Measurements from ENCODE around the gene GIT2. TPM values are rescaled to one million over a fixed set of nuclear protein-coding genes. Genes with fewer than 3 reads are reported as not detected.
"Not testable (repeated sequence)": the region's sequence is repeated elsewhere in the genome, so short reads cannot be mapped to it uniquely, and the experiment has no call there.

Gene GIT2
- total RNA-seq, 8 experiments from 2014 or later = 15.5 to 52.4 (median 23.8) TPM

GRCh38 chr12:109915171-109916040 is 80.8 kb downstream of the GIT2 start:
- Histone ChIP-seq H3K27ac (no peak overlapping the region), H3K4me3 (no peak overlapping the region), H3K4me1 (replicated peaks in 1 of 2) (no peaks in the 10 kb centered on the region)
- WGBS, 10 experiments = 75 to 100% (median 93%) methylated on average over 4 to 15 of the region's 26 CpGs; no CpG with 5 or more reads in 5 of the 10 experiments
- in situ Hi-C loops (cut with MboI; ENCODE audit: low pct_unique_long_range_greater_than_20kb in 2 of 9, low sequenced_read_pairs in 9 of 9, unreplicated experiment in 9 of 9) = no loop called here
- ATAC-seq (replicated peaks in 6 of 8) = no peak

- 83 to 100% (median 94%) methylated on average over 1 to 9 of the region's 16 CpGs; no CpG with 5 or more reads in 1 of the 10 experiments for WGBS, 10 experiments
- in situ Hi-C loops (cut with MboI; ENCODE audit: low pct_unique_long_range_greater_than_20kb in 2 of 9, low sequenced_read_pairs in 9 of 9, unreplicated experiment in 9 of 9) = no loop called here
These were observed 81.7 kb downstream of the GIT2 start for GRCh38 chr12:109914461-109914860.

GRCh38 chr12:109912855-109913321 is 83.3 kb downstream of the GIT2 start:
- in situ Hi-C loops (cut with MboI; ENCODE audit: low pct_unique_long_range_greater_than_20kb in 2 of 9, low sequenced_read_pairs in 9 of 9, unreplicated experiment in 9 of 9) = no loop called here
- Histone ChIP-seq H3K27ac (no peak overlapping the region), H3K4me3 (no peak overlapping the region), H3K4me1 (replicated peaks in 1 of 2) (no peaks in the 10 kb centered on the region)
- WGBS, 10 experiments = 60 to 100% (median 85%) methylated on average over 1 to 6 of the region's 12 CpGs; no CpG with 5 or more reads in 3 of the 10 experiments
- ATAC-seq (replicated peaks in 6 of 8) = peak in 1 of 8 experiments; percentile 47

More at GRCh38 chr12:109914461-109914860, 81.7 kb downstream of the GIT2 start:
- H3K4me1 ChIP-seq (replicated peaks in 1 of 2) = no peaks in the 10 kb centered on the region
- no peak overlapping the region for H3K27ac ChIP-seq
- no peak overlapping the region for H3K4me3 ChIP-seq
- ATAC-seq (replicated peaks in 6 of 8) = no peak

GRCh38 chr12:109910969-109911348 is 85.2 kb downstream of the GIT2 start:
- WGBS, 10 experiments = 86 to 100% methylated on average over 1 to 12 of the region's 12 CpGs; no CpG with 5 or more reads in 8 of the 10 experiments
- in situ Hi-C loops (cut with MboI; ENCODE audit: low pct_unique_long_range_greater_than_20kb in 2 of 9, low sequenced_read_pairs in 9 of 9, unreplicated experiment in 9 of 9) = no loop called here
- no peak overlapping the region for H3K4me3 ChIP-seq
- no peaks in the 10 kb centered on the region for H3K4me1 ChIP-seq (replicated peaks in 1 of 2)
- no peak overlapping the region for H3K27ac ChIP-seq
- ATAC-seq (replicated peaks in 6 of 8) = peak in 3 of 8 experiments; percentile 83 to 99 (median 95)

GRCh38 chr12:109910254-109910968 is 85.8 kb downstream of the GIT2 start:
- Histone ChIP-seq H3K4me3 (no peak overlapping the region), H3K27ac (no peak overlapping the region), H3K4me1 (replicated peaks in 1 of 2) (no peaks in the 10 kb centered on the region)
- ATAC-seq (replicated peaks in 6 of 8) = no peak
- 69 to 100% (median 93%) methylated on average over 1 to 6 of the region's 8 CpGs; no CpG with 5 or more reads in 2 of the 10 experiments for WGBS, 10 experiments
- in situ Hi-C loops (cut with MboI; ENCODE audit: low pct_unique_long_range_greater_than_20kb in 2 of 9, low sequenced_read_pairs in 9 of 9, unreplicated experiment in 9 of 9) = no loop called here

- no peak overlapping the region for H3K27ac ChIP-seq
- 91 to 100% (median 97%) methylated on average over 2 to 6 of the region's 10 CpGs; no CpG with 5 or more reads in 5 of the 10 experiments for WGBS, 10 experiments
- no peak for ATAC-seq (replicated peaks in 6 of 8)
- no peak overlapping the region for H3K4me3 ChIP-seq
- in situ Hi-C loops (cut with MboI; ENCODE audit: low pct_unique_long_range_greater_than_20kb in 2 of 9, low sequenced_read_pairs in 9 of 9, unreplicated experiment in 9 of 9) = no loop called here
- peaks cover 7 to 9% of the 10 kb centered on the region in 2 donors for H3K4me1 ChIP-seq (replicated peaks in 1 of 2)
These were observed 90.9 kb downstream of the GIT2 start for GRCh38 chr12:109905301-109905700.

- no peak for ATAC-seq (replicated peaks in 6 of 8)
- no peak overlapping the region for H3K27ac ChIP-seq
- WGBS, 10 experiments = 57 to 100% (median 72%) methylated on average over 1 to 15 of the region's 15 CpGs; no CpG with 5 or more reads in 2 of the 10 experiments
- in situ Hi-C loops (cut with MboI; ENCODE audit: low pct_unique_long_range_greater_than_20kb in 2 of 9, low sequenced_read_pairs in 9 of 9, unreplicated experiment in 9 of 9) = no loop called here
- H3K4me1 ChIP-seq (replicated peaks in 1 of 2) = peaks cover 12 to 13% of the 10 kb centered on the region in 2 donors
- no peak overlapping the region for H3K4me3 ChIP-seq
These were observed 93.2 kb downstream of the GIT2 start for GRCh38 chr12:109902891-109903418.

- WGBS, 10 experiments = 0 to 12% (median 6%) methylated on average over 2 to 13 of the region's 16 CpGs
- Histone ChIP-seq H3K4me3 (peak overlapping the region; percentile 44 to 69 (median 53)), H3K4me1 (replicated peaks in 1 of 2) (peaks cover 12 to 13% of the 10 kb centered on the region in 2 donors), H3K27ac (no peak overlapping the region)
- peak; percentile 8 to 39 (median 34) for ATAC-seq (replicated peaks in 6 of 8)
- in situ Hi-C loops (cut with MboI; ENCODE audit: low pct_unique_long_range_greater_than_20kb in 2 of 9, low sequenced_read_pairs in 9 of 9, unreplicated experiment in 9 of 9) = no loop called here
These were observed 95.2 kb downstream of the GIT2 start for GRCh38 chr12:109900752-109901580.

- peak; percentile 84 to 94 (median 91) for ATAC-seq (replicated peaks in 6 of 8)
- in situ Hi-C loops (cut with MboI; ENCODE audit: low pct_unique_long_range_greater_than_20kb in 2 of 9, low sequenced_read_pairs in 9 of 9, unreplicated experiment in 9 of 9) = loop anchor here in 2 of 9 experiments (25.0 kb wide), 1 partner anchor 313 kb away; no protein-coding TSS in a partner anchor
- WGBS, 10 experiments = 0 to 55% (median 6%) methylated on average over 2 to 20 of the region's 69 CpGs
- Histone ChIP-seq H3K27ac (peak within 1 kb of the TSS; percentile 58 to 79), H3K4me1 (replicated peaks in 1 of 2) (peaks cover 12 to 13% of the 10 kb centered on the region in 2 donors), H3K4me3 (peak within 1 kb of the TSS; percentile 44 to 69 (median 53))
These were observed 96.1 kb downstream of the GIT2 start, which contains the start of gene TCHP for GRCh38 chr12:109899783-109900751. Gene TCHP (plus strand): TSS chr12:109900274. CDS start chr12:109903027, 2,753 bp downstream.

- not testable (repeated sequence) for ATAC-seq (replicated peaks in 6 of 8)
- H3K27ac ChIP-seq = peak overlapping the region in 1 of 2 donors; percentile 79
- WGBS, 10 experiments = 78 to 99% (median 93%) methylated on average over 3 to 15 of the region's 15 CpGs
- H3K4me1 ChIP-seq (replicated peaks in 1 of 2) = peaks cover 12 to 13% of the 10 kb centered on the region in 2 donors
- in situ Hi-C loops (cut with MboI; ENCODE audit: low pct_unique_long_range_greater_than_20kb in 2 of 9, low sequenced_read_pairs in 9 of 9, unreplicated experiment in 9 of 9) = loop anchor here in 2 of 9 experiments (25.0 kb wide), 1 partner anchor 312 kb away; no protein-coding TSS in a partner anchor
- peak overlapping the region in 3 of 5 donors; percentile 53 to 69 (median 55) for H3K4me3 ChIP-seq
These were observed 96.8 kb downstream of the GIT2 start for GRCh38 chr12:109899345-109899744.

- in situ Hi-C loops (cut with MboI; ENCODE audit: low pct_unique_long_range_greater_than_20kb in 2 of 9, low sequenced_read_pairs in 9 of 9, unreplicated experiment in 9 of 9) = loop anchor here in 2 of 9 experiments (25.0 kb wide), 1 partner anchor 310 kb away; no protein-coding TSS in a partner anchor
- no peak for ATAC-seq (replicated peaks in 6 of 8)
- Histone ChIP-seq H3K4me1 (replicated peaks in 1 of 2) (peaks cover 12 to 13% of the 10 kb centered on the region in 2 donors), H3K4me3 (no peak overlapping the region), H3K27ac (no peak overlapping the region)
- 71 to 93% (median 87%) methylated on average over 3 to 6 of the region's 6 CpGs; no CpG with 5 or more reads in 2 of the 10 experiments for WGBS, 10 experiments
These were observed 99.1 kb downstream of the GIT2 start for GRCh38 chr12:109897029-109897428.

Measured in motor neuron (in vitro differentiated cells).